Transverse colon (tissue), 4 donors: ENCODE data around the gene THSD4. TPM values are rescaled to one million over a fixed set of nuclear protein-coding genes. Genes with fewer than 3 reads are reported as not detected.
A peak's percentile ranks its signal among the peaks of the same experiment; 100 is the strongest.

Experiments used
- DNase-seq: peaks from one replicate; pipeline ENCODE4 v3.0.0-alpha.2; 2019
- H3K27ac ChIP-seq, 4 donors: fragments of 200-600 bp; sonication (generic); 2 replicates each; pipeline ENCODE4 v1.5.1; 2016 to 2018; ENCODE audit warnings: inconsistent platforms in 4 of 4
- H3K27me3 ChIP-seq: fragments of 200-600 bp; sonication (generic); 2 replicates; pipeline ENCODE4 v1.5.1; 2017; ENCODE audit warnings: inconsistent platforms
- H3K36me3 ChIP-seq, 4 donors: fragments of 200-600 bp; sonication (generic); 2 replicates each; pipeline ENCODE4 v1.5.1; 2017 to 2019; ENCODE audit warnings: inconsistent platforms in 4 of 4
- H3K4me1 ChIP-seq, 4 donors: fragments of 200-600 bp; sonication (generic); 2 replicates each; pipeline ENCODE4 v1.5.1; 2017 to 2020; ENCODE audit warnings: inconsistent platforms in 4 of 4
- H3K4me3 ChIP-seq, 4 donors: fragments of 200-600 bp; sonication (generic); 1 replicate in 1 of 4; 2 replicates in 3 of 4; pipeline versions ENCODE4 v1.5.1 to v1.6.1; 2017 to 2019; ENCODE audit warnings: inconsistent platforms in 4 of 4
- H3K9me3 ChIP-seq, 2 donors: fragments of 200-600 bp; sonication (generic); 2 replicates each; pipeline ENCODE4 v1.5.1; 2017 to 2019; ENCODE audit warnings: inconsistent platforms in 2 of 2
- EP300 ChIP-seq: sonication (generic); formaldehyde crosslinking; IDR thresholded peaks from one replicate; pipeline ENCODE4 v1.6.1; 2017; ENCODE audit warnings: antibody characterized with exemption, low read depth
- POLR2A ChIP-seq: fragments of 450-650 bp; IDR thresholded peaks from one replicate; pipeline ENCODE4 v1.6.1; 2016; ENCODE audit warnings: antibody characterized with exemption, mild to moderate bottlenecking, moderate library complexity
- POLR2AphosphoS5 ChIP-seq, 3 donors: sonication (generic); formaldehyde crosslinking; IDR thresholded peaks; one replicate each; pipeline ENCODE4 v1.6.1; 2016; ENCODE audit warnings: antibody characterized with exemption in 3 of 3
- WGBS, 2 donors: methylation state at CpG; one replicate each; pipeline ENCODE4 v1.1.5; 2018; ENCODE audit warnings: low coverage in 1 of 2; 5-methylcytosine and 5-hydroxymethylcytosine counted together
- in situ Hi-C, 4 donors: fragments of 200-750 bp; cut with MboI; loops; one replicate each; pipeline versions ENCODE4 v1.15.0 to v1.15.1; 2017; ENCODE audit warnings: low sequenced_read_pairs in 3 of 4, low pct_ligation_motif_present in 1 of 4, low pct_unique_long_range_greater_than_20kb in 1 of 4
- intact Hi-C: fragments of 100-400 bp; cut with DNase I; formaldehyde crosslinking; loops from one replicate; pipeline ENCODE4 v1.15.1; 2023; ENCODE audit warnings: low total_unique reads
- total RNA-seq, 4 donors: library from RNA; depleted of rRNA; stranded (reverse); fragments of >200 nt; gene quantifications; one replicate each; pipeline ENCODE4 v1.1.0, GENCODE V29; 2016
- TF ChIP-seq, protein P1 (sequence below), 5 experiments: fragments of 200-600 bp in 3 of 5; fragments of 450-650 bp in 2 of 5; sonication (generic) in 3 of 5; IDR thresholded peaks; 1 replicate in 2 of 5; 2 replicates in 3 of 5; pipeline ENCODE4 v1.5.1; 2016 to 2017; ENCODE audit warnings: antibody characterized with exemption in 5 of 5, inconsistent platforms in 3 of 5, mild to moderate bottlenecking in 2 of 5, moderate library complexity in 1 of 5

THSD4 gene
- total RNA-seq, 4 donors from 2014 or later: 13.3 to 57.2 (median 47.4) TPM

DNA sequence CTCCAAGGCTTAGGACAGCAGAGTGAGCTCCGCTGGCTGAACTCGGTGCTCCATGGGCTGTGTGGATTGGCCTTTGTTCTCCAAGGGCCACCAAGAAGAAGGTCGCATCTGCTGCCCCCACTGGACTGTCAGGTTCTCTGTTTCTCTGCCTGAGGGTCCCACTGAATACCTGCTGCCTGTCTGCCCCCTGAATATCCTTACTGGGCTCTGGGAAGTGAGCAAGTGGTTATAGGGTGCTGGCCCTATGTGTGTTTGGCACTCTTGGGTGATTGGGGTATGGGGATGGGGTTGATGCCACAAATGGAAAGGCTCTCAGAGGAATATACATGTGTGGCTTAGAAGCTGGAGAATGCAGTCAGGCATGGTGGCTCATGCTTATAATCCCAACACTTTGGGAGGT lies 82.3 kb downstream of the THSD4 start:
- Histone ChIP-seq H3K4me3 (no peak overlapping the region), H3K9me3 (no peaks in the 10 kb centered on the region), H3K27ac (no peak overlapping the region), H3K27me3 (no peaks in the 10 kb centered on the region), H3K36me3 (no peaks in the 10 kb centered on the region), H3K4me1 (peaks cover 0 to 7% (median 0%) of the 10 kb centered on the region in 4 donors)
- TF ChIP-seq POLR2AphosphoS5 (IDR thresholded peaks at IDR 0.05) (no peak), EP300 (no peak), POLR2A (no peak)
- TF ChIP-seq, protein P1, sequence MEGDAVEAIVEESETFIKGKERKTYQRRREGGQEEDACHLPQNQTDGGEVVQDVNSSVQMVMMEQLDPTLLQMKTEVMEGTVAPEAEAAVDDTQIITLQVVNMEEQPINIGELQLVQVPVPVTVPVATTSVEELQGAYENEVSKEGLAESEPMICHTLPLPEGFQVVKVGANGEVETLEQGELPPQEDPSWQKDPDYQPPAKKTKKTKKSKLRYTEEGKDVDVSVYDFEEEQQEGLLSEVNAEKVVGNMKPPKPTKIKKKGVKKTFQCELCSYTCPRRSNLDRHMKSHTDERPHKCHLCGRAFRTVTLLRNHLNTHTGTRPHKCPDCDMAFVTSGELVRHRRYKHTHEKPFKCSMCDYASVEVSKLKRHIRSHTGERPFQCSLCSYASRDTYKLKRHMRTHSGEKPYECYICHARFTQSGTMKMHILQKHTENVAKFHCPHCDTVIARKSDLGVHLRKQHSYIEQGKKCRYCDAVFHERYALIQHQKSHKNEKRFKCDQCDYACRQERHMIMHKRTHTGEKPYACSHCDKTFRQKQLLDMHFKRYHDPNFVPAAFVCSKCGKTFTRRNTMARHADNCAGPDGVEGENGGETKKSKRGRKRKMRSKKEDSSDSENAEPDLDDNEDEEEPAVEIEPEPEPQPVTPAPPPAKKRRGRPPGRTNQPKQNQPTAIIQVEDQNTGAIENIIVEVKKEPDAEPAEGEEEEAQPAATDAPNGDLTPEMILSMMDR (IDR thresholded peaks at IDR 0.05): no peak
- no peak for DNase-seq
- intact Hi-C loops (no loop called here), in situ Hi-C loops (no loop called here)
- 97% methylated on average over 3 of the region's 3 CpGs; no CpG with 5 or more reads in 1 of the 2 donors for WGBS, 2 donors

DNA sequence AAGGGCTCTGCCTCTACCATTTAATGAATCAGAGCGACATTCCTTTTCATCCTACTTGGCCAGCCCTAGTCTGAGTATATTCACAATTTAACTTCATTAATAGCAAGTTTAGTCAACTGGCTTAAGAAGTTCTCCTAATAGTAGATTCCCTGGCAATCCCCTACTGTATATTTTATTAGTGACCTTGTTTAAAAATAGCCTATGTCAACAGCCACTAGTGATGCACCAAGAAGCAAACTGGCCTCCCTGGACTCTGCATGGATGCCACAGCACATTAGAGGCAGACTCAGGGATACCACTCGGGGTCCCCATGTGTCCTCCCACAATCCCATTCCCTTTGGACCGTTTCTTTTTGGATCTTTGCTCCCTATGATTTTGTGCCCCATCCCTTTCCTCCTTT lies 83.6 kb downstream of the THSD4 start:
- intact Hi-C loops (no loop called here), in situ Hi-C loops (no loop called here)
- no peak for DNase-seq
- WGBS, 2 donors: 71 to 88% methylated on average over 3 of the region's 3 CpGs
- Histone ChIP-seq H3K4me1 (peaks cover 0 to 7% (median 0%) of the 10 kb centered on the region in 4 donors), H3K4me3 (no peak overlapping the region), H3K9me3 (no peaks in the 10 kb centered on the region), H3K27ac (no peak overlapping the region), H3K27me3 (no peaks in the 10 kb centered on the region), H3K36me3 (no peaks in the 10 kb centered on the region)
- TF ChIP-seq EP300 (no peak), POLR2A (no peak)

DNA sequence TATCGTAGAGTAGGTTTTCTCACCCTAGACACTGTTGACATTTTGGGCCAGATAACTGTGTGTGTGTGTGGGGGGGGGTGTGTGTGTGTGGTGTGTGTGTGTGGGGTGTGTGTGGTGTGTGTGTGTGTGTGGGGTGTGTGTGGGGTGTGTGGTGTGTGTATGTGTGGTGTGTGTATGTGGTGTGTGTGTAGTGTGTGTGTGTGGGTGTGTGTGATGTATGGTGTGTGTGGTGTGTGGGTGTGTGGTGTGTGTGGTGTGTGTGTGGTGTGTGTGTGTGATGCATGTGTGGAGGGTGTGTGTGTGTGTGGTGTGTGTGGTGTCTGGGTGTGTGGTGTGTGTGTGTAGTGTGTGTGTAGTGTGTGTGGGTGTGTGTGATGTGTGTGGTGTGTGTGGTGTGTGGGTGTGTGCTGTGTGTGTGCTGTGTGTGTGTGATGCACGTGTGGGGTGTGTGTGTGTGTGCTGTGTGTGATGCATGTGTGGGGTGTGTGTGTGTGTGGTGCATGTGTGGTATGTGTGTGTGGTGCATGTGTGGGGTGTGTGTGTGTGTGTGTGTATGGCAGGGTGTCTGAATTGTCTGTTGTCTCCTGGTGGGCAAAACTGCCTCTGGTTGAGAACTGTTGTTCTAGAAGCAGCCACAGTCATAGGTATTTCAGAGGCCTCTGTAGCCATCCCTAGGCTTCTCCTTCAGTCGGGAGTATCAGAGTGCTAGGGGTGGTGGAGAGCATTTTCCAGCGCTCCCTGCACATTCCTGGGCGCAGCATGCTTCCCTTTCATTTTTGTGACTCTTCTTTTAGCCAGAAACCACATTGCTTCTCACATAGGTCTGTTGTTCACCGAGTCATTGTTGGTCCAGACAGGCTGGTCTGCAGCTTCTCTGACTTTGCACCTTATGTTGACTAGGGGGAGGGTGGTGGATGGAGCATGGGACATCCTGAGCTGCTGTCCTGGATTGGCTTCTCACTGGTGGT lies 84.4 kb downstream of the THSD4 start:
- TF ChIP-seq POLR2A (no peak), EP300 (no peak), POLR2AphosphoS5 (IDR thresholded peaks at IDR 0.05) (no peak)
- TF ChIP-seq, protein P1 (IDR thresholded peaks at IDR 0.05): no peak
- DNase-seq: no peak
- no peaks in the 10 kb centered on the region for H3K36me3 ChIP-seq
- WGBS, 2 donors: 79 to 80% methylated on average over 6 of the region's 6 CpGs
- no peaks in the 10 kb centered on the region for H3K27me3 ChIP-seq
- H3K9me3 ChIP-seq: no peaks in the 10 kb centered on the region
- in situ Hi-C loops: no loop called here
- intact Hi-C loops: no loop called here
- H3K4me3 ChIP-seq: no peak overlapping the region
- H3K27ac ChIP-seq: no peak overlapping the region
- peaks cover 0 to 7% (median 0%) of the 10 kb centered on the region in 4 donors for H3K4me1 ChIP-seq

DNA sequence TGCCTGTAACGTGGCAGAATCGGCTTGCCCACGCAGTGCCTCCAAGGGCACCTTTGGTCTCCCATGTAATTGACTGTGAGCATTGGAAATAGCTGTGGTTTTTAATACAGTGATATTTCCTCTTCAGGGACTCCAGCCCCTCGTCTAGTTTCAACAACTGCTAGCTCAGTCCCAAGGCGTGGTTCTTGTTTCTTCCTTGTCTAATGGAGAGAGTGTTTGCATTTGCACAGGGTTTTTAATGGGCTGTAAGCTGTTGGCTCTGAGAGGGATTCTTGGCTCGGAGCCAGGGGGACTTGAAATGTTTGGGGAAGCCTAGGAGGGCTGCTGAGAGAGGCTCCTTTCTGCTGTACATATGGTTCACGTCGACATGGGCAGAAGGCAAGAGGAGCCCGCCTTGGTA lies 86.2 kb downstream of the THSD4 start:
- Histone ChIP-seq H3K27ac (no peak overlapping the region), H3K36me3 (no peaks in the 10 kb centered on the region), H3K4me1 (peaks cover 0 to 7% (median 0%) of the 10 kb centered on the region in 4 donors), H3K9me3 (no peaks in the 10 kb centered on the region), H3K27me3 (no peaks in the 10 kb centered on the region), H3K4me3 (no peak overlapping the region)
- intact Hi-C loops (no loop called here), in situ Hi-C loops (no loop called here)
- DNase-seq: peak; percentile 11
- TF ChIP-seq POLR2AphosphoS5 (IDR thresholded peaks at IDR 0.05): no peak
- no peak for TF ChIP-seq POLR2A
- no peak for TF ChIP-seq EP300
- TF ChIP-seq, protein P1 (IDR thresholded peaks at IDR 0.05): no peak
- WGBS, 2 donors: 55 to 63% methylated on average over 3 to 9 of the region's 9 CpGs
